Large intestine (tissue), 3 donors: ENCODE results near the gene SCUBE2. TPM values are rescaled to one million over a fixed set of nuclear protein-coding genes. Genes with fewer than 3 reads are reported as not detected.
A peak's percentile ranks its signal among the peaks of the same experiment; 100 is the strongest.

Source experiments
- DNase-seq, 2 donors: peaks; one replicate each; pipeline versions ENCODE4 v3.0.0 to v3.0.0-alpha.2; 2013
- H3K27ac ChIP-seq: one replicate; pipeline ENCODE4 v1.5.1; 2013; ENCODE audit warnings: low read length
- H3K27me3 ChIP-seq: 2 replicates; pipeline ENCODE4 v1.6.1; 2013; ENCODE audit warnings: low read length; ENCODE audit not compliant: control insufficient read depth, insufficient read depth
- H3K36me3 ChIP-seq: 2 replicates; pipeline ENCODE4 v1.6.1; 2013; ENCODE audit warnings: low read length; ENCODE audit not compliant: control insufficient read depth, insufficient read depth
- H3K4me1 ChIP-seq: one replicate; pipeline ENCODE4 v1.6.1; 2013; ENCODE audit warnings: low read length; ENCODE audit not compliant: control insufficient read depth, insufficient read depth
- H3K4me3 ChIP-seq: one replicate; pipeline ENCODE4 v1.5.1; 2013; ENCODE audit warnings: low read length
- H3K9me3 ChIP-seq: one replicate; pipeline ENCODE4 v1.6.1; 2013; ENCODE audit warnings: mild to moderate bottlenecking, low read depth, low read length, moderate library complexity; ENCODE audit not compliant: control insufficient read depth
- WGBS: methylation state at CpG from one replicate; pipeline ENCODE4 v1.1.5; 2013; ENCODE audit warnings: low lambda C conversion rate; ENCODE audit not compliant: insufficient coverage; 5-methylcytosine and 5-hydroxymethylcytosine counted together
- polyA plus RNA-seq: library from polyadenylated mRNA; unstranded; fragments of 120-200 nt; gene quantifications from one replicate; pipeline ENCODE4 v1.2.1, GENCODE V29; 2013

The SCUBE2 gene
- polyA plus RNA-seq, 1 donor, result 10.7 TPM

GRCh38 chr11:9029422-9029821, 62.0 kb downstream of the SCUBE2 start:
- Histone ChIP-seq H3K9me3 (no peaks in the 10 kb centered on the region), H3K4me3 (no peak overlapping the region), H3K36me3 (peaks cover 7% of the 10 kb centered on the region), H3K27ac (no peak overlapping the region), H3K27me3 (no peaks in the 10 kb centered on the region), H3K4me1 (no peaks in the 10 kb centered on the region)
- DNase-seq, result no peak
- no CpG with 5 or more reads among the region's 7 CpGs for WGBS

- Histone ChIP-seq H3K27ac (no peak overlapping the region), H3K27me3 (no peaks in the 10 kb centered on the region), H3K9me3 (no peaks in the 10 kb centered on the region), H3K4me3 (no peak overlapping the region), H3K36me3 (peaks cover 7% of the 10 kb centered on the region), H3K4me1 (no peaks in the 10 kb centered on the region)
- DNase-seq, result no peak
- no CpG with 5 or more reads among the region's 1 CpG for WGBS
Observed at GRCh38 chr11:9028581-9028980, 62.8 kb downstream of the SCUBE2 start.

- Histone ChIP-seq H3K27me3 (no peaks in the 10 kb centered on the region), H3K36me3 (peaks cover 5% of the 10 kb centered on the region), H3K9me3 (no peaks in the 10 kb centered on the region), H3K4me1 (no peaks in the 10 kb centered on the region), H3K27ac (no peak overlapping the region), H3K4me3 (no peak overlapping the region)
- DNase-seq, result no peak
- WGBS, result no CpG with 5 or more reads among the region's 9 CpGs
Observed at GRCh38 chr11:9025101-9025850, 66.1 kb downstream of the SCUBE2 start.

GRCh38 chr11:9022961-9023680, 68.3 kb downstream of the SCUBE2 start:
- no peaks in the 10 kb centered on the region for H3K27me3 ChIP-seq
- H3K27ac ChIP-seq, result no peak overlapping the region
- no peaks in the 10 kb centered on the region for H3K9me3 ChIP-seq
- no peak overlapping the region for H3K4me3 ChIP-seq
- H3K4me1 ChIP-seq, result no peaks in the 10 kb centered on the region
- no peak for DNase-seq
- WGBS, result no CpG with 5 or more reads among the region's 9 CpGs
- peaks cover 5% of the 10 kb centered on the region for H3K36me3 ChIP-seq

- Histone ChIP-seq H3K27me3 (no peaks in the 10 kb centered on the region), H3K4me3 (no peak overlapping the region), H3K4me1 (no peaks in the 10 kb centered on the region), H3K27ac (no peak overlapping the region), H3K36me3 (peaks cover 5% of the 10 kb centered on the region), H3K9me3 (no peaks in the 10 kb centered on the region)
- WGBS, result 100% methylated on average over 1 of the region's 8 CpGs
- DNase-seq, result no peak
Observed at GRCh38 chr11:9020916-9021315, 70.5 kb downstream of the SCUBE2 start.

- no peak for DNase-seq
- H3K27me3 ChIP-seq, result no peaks in the 10 kb centered on the region
- no peak overlapping the region for H3K27ac ChIP-seq
- H3K4me3 ChIP-seq, result no peak overlapping the region
- peaks cover 5% of the 10 kb centered on the region for H3K36me3 ChIP-seq
- WGBS, result no CpG with 5 or more reads among the region's 6 CpGs
- no peaks in the 10 kb centered on the region for H3K4me1 ChIP-seq
- H3K9me3 ChIP-seq, result no peaks in the 10 kb centered on the region
Observed at GRCh38 chr11:9019861-9020260, 71.5 kb downstream of the SCUBE2 start.

GRCh38 chr11:9017773-9018172, 73.6 kb downstream of the SCUBE2 start:
- Histone ChIP-seq H3K27ac (no peak overlapping the region), H3K36me3 (no peaks in the 10 kb centered on the region), H3K27me3 (no peaks in the 10 kb centered on the region), H3K4me3 (no peak overlapping the region), H3K4me1 (no peaks in the 10 kb centered on the region), H3K9me3 (no peaks in the 10 kb centered on the region)
- no peak for DNase-seq
- no CpG with 5 or more reads among the region's 5 CpGs for WGBS

- Histone ChIP-seq H3K9me3 (no peaks in the 10 kb centered on the region), H3K27me3 (no peaks in the 10 kb centered on the region), H3K4me1 (no peaks in the 10 kb centered on the region), H3K36me3 (no peaks in the 10 kb centered on the region), H3K4me3 (no peak overlapping the region), H3K27ac (no peak overlapping the region)
- DNase-seq, result no peak
- 71% methylated on average over 1 of the region's 6 CpGs for WGBS
Observed at GRCh38 chr11:9016916-9017642, 74.3 kb downstream of the SCUBE2 start.

GRCh38 chr11:9015677-9016076, 75.7 kb downstream of the SCUBE2 start:
- H3K4me3 ChIP-seq, result no peak overlapping the region
- peak; percentile 53 to 58 for DNase-seq
- no peaks in the 10 kb centered on the region for H3K9me3 ChIP-seq
- WGBS, result no CpG with 5 or more reads among the region's 4 CpGs
- H3K4me1 ChIP-seq, result no peaks in the 10 kb centered on the region
- no peak overlapping the region for H3K27ac ChIP-seq
- H3K36me3 ChIP-seq, result no peaks in the 10 kb centered on the region
- H3K27me3 ChIP-seq, result no peaks in the 10 kb centered on the region

GRCh38 chr11:9014826-9015225, 76.6 kb downstream of the SCUBE2 start:
- Histone ChIP-seq H3K36me3 (no peaks in the 10 kb centered on the region), H3K4me3 (no peak overlapping the region), H3K27ac (no peak overlapping the region), H3K9me3 (no peaks in the 10 kb centered on the region), H3K4me1 (no peaks in the 10 kb centered on the region), H3K27me3 (no peaks in the 10 kb centered on the region)
- no peak for DNase-seq
- no CpG with 5 or more reads among the region's 3 CpGs for WGBS
